Ishikawa (cell line): ENCODE data around the gene ARAP1.

Source experiments
- CEBPB ChIP-seq: IDR thresholded peaks from 2 replicates; pipeline ENCODE4 v1.6.1; 2012
- CREB1 ChIP-seq: IDR thresholded peaks from 2 replicates; pipeline ENCODE4 v1.6.1; 2012; ENCODE audit warnings: low read depth
- EGR1 ChIP-seq: IDR thresholded peaks from 2 replicates; pipeline ENCODE4 v1.6.1; 2012
- EP300 ChIP-seq: IDR thresholded peaks from 2 replicates; pipeline ENCODE4 v1.6.1; 2012; ENCODE audit warnings: borderline replicate concordance
- FOXM1 ChIP-seq: IDR thresholded peaks from 2 replicates; pipeline ENCODE4 v1.6.1; 2012; ENCODE audit warnings: low read depth, borderline replicate concordance
- NFIC ChIP-seq: IDR thresholded peaks from 2 replicates; pipeline ENCODE4 v1.6.1; 2012
- RAD21 ChIP-seq: IDR thresholded peaks from 2 replicates; pipeline ENCODE4 v1.6.1; 2012; ENCODE audit warnings: low read depth
- TAF1 ChIP-seq: IDR thresholded peaks from 2 replicates; pipeline ENCODE4 v1.6.1; 2012; ENCODE audit warnings: low read depth, mild to moderate bottlenecking
- TCF12 ChIP-seq: IDR thresholded peaks from 2 replicates; pipeline ENCODE4 v1.6.1; 2012; ENCODE audit warnings: low read depth
- TEAD4 ChIP-seq: IDR thresholded peaks from 2 replicates; pipeline ENCODE4 v1.6.1; 2012
- YY1 ChIP-seq: IDR thresholded peaks from 2 replicates; pipeline ENCODE4 v1.6.1; 2012; ENCODE audit warnings: low read depth
- ZBTB7A ChIP-seq: IDR thresholded peaks from 2 replicates; pipeline ENCODE4 v1.6.1; 2012; ENCODE audit warnings: low read depth
- TF ChIP-seq, protein P1 (sequence below): IDR thresholded peaks from 2 replicates; pipeline ENCODE4 v1.6.1; 2012
- TF ChIP-seq, protein P2 (sequence below): IDR thresholded peaks from 2 replicates; pipeline ENCODE4 v1.6.1; 2012
- TF ChIP-seq, protein P3 (sequence below): IDR thresholded peaks from 2 replicates; pipeline ENCODE4 v1.6.1; 2012; ENCODE audit warnings: low read depth, mild to moderate bottlenecking

The ARAP1 gene

DNA sequence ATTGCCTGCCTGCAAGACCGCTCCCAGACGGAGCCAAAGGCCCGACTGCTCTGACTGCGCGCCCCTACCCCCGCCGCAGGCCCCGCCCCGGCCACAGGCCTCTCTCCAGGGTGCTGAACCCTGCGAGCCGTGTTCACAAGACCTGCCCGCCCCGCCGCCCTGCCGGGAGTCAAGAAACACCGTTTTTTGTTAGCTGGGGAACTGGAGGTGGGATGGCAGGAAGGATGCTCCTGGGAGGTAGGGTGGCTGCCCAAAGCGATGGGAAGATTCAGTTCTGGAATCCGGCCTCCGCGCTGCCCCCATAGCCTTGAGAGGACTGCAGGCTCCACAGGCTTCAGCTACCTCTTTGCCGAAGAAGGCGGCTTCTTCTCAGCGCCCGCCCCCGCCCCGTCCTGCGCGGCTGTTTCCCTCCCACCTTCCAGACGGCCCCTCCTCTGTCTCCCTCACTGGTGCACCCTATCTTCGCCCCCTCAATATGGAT lies 75.3 kb downstream of the ARAP1 start:
- no peak for TF ChIP-seq TEAD4
- TF ChIP-seq, protein P1, sequence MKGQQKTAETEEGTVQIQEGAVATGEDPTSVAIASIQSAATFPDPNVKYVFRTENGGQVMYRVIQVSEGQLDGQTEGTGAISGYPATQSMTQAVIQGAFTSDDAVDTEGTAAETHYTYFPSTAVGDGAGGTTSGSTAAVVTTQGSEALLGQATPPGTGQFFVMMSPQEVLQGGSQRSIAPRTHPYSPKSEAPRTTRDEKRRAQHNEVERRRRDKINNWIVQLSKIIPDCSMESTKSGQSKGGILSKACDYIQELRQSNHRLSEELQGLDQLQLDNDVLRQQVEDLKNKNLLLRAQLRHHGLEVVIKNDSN: no peak
- TF ChIP-seq CEBPB: no peak
- no peak for TF ChIP-seq FOXM1
- no peak for TF ChIP-seq ZBTB7A
- TF ChIP-seq, protein P2, sequence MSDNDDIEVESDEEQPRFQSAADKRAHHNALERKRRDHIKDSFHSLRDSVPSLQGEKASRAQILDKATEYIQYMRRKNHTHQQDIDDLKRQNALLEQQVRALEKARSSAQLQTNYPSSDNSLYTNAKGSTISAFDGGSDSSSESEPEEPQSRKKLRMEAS: 0 out of 2 replicates have a peak, but pooled peaks have one; percentile 12
- no peak for TF ChIP-seq YY1
- TF ChIP-seq CREB1: no peak
- TF ChIP-seq NFIC: no peak
- no peak for TF ChIP-seq TCF12
- TF ChIP-seq RAD21: no peak
- no peak for TF ChIP-seq EGR1
- TF ChIP-seq, protein P3, sequence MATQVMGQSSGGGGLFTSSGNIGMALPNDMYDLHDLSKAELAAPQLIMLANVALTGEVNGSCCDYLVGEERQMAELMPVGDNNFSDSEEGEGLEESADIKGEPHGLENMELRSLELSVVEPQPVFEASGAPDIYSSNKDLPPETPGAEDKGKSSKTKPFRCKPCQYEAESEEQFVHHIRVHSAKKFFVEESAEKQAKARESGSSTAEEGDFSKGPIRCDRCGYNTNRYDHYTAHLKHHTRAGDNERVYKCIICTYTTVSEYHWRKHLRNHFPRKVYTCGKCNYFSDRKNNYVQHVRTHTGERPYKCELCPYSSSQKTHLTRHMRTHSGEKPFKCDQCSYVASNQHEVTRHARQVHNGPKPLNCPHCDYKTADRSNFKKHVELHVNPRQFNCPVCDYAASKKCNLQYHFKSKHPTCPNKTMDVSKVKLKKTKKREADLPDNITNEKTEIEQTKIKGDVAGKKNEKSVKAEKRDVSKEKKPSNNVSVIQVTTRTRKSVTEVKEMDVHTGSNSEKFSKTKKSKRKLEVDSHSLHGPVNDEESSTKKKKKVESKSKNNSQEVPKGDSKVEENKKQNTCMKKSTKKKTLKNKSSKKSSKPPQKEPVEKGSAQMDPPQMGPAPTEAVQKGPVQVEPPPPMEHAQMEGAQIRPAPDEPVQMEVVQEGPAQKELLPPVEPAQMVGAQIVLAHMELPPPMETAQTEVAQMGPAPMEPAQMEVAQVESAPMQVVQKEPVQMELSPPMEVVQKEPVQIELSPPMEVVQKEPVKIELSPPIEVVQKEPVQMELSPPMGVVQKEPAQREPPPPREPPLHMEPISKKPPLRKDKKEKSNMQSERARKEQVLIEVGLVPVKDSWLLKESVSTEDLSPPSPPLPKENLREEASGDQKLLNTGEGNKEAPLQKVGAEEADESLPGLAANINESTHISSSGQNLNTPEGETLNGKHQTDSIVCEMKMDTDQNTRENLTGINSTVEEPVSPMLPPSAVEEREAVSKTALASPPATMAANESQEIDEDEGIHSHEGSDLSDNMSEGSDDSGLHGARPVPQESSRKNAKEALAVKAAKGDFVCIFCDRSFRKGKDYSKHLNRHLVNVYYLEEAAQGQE: peak; percentile 96
- no peak for TF ChIP-seq EP300
- TF ChIP-seq TAF1: peak; percentile 30; the same call in 1 of the 2 replicates

DNA sequence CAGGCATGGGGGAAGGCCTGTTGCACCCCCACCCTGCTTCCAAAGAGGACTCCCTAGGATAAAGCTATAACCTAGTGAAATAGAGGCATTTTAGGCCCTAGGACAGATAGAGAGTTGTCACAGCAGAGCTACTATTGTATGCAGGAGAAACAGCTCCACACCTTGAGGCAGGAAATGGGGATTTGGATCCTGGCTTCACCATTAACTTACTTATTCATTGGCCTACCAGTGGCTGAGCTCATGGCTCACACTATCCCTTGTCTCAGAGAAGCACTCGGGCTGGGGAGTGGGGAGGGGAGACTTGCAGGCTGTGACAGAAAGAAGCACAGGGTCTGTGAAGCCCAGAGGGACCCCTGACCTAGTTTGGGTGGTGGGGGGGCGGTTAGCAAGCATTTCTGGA lies 77.0 kb downstream of the ARAP1 start:
- TF ChIP-seq EP300: no peak
- TF ChIP-seq, protein P1: no peak
- TF ChIP-seq ZBTB7A: no peak
- TF ChIP-seq, protein P3: no peak
- no peak for TF ChIP-seq NFIC
- TF ChIP-seq, protein P2: no peak
- no peak for TF ChIP-seq YY1
- TF ChIP-seq EGR1: no peak
- TF ChIP-seq TCF12: no peak
- no peak for TF ChIP-seq CREB1
- TF ChIP-seq FOXM1: no peak
- no peak for TF ChIP-seq CEBPB
- no peak for TF ChIP-seq RAD21
- no peak for TF ChIP-seq TAF1
- TF ChIP-seq TEAD4: no peak

DNA sequence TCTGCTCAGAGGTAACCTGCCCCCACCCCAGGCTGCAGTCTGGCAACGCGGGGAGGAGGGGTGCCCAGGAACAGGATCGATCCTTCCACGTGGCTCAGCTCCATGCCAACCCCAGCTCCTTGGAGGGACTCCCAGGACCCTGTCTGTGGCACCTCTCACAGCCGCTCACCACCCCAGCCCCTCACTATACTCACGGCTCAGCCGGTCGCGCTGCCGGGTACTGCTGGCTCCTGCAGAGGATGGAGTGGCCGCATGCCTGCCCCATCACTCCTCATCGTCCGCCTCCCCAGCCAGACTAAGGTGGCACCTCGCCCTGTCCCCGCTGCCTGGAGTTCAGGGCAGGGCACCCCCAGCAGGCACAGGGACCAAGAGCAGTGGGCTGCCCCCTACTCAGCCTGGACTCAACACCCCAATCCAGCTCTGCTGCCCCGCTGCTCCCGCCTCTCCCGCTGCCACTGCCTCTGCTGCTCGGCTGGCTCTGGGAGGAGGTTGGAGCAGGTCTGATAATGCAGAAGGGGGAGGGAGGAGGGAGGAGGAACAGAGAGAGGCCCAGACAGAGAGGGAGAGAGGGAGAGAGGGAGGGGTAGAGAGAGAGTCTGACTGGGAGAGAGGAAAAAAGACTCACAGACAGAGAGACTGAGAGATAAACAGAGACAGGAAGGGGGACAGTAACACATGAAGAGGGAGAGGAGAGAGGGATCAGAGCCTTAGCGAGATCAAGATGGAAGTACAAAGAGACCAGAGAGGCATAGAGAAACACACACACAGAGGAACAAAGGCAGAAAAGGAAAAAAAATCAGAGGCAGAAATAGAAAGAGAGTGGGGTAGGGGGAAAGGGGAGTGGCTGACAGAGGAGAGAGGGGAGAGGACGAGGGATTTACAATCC lies 78.0 kb downstream of the ARAP1 start, which contains the start of gene PDE2A:
TSS of gene PDE2A (minus strand) at position 480 of the 886 bp plus-strand sequence. CDS start at position 265, 215 bp downstream.
- no peak for TF ChIP-seq RAD21
- no peak for TF ChIP-seq EP300
- no peak for TF ChIP-seq EGR1
- TF ChIP-seq, protein P2: no peak
- TF ChIP-seq TCF12: no peak
- no peak for TF ChIP-seq TAF1
- no peak for TF ChIP-seq NFIC
- TF ChIP-seq, protein P1: no peak
- no peak for TF ChIP-seq FOXM1
- TF ChIP-seq YY1: no peak
- TF ChIP-seq, protein P3: no peak
- no peak for TF ChIP-seq CEBPB
- TF ChIP-seq CREB1: no peak
